HFF-Myc (cell line): ENCODE data around the gene PDE4B.
"Not testable (repeated sequence)": the region's sequence is repeated elsewhere in the genome, so short reads cannot be mapped to it uniquely, and the experiment has no call there.

Experiments
- DNase-seq: peaks from one replicate; pipeline ENCODE4 v3.0.0-alpha.2; 2011; ENCODE audit warnings: low read depth; ENCODE audit errors: extremely low read depth
- H3K4me3 ChIP-seq: replicated peaks from 2 replicates; pipeline ENCODE4 v1.5.1; 2011; ENCODE audit warnings: low read depth, mild to moderate bottlenecking, control low read depth, low read length
- TF ChIP-seq, protein P1 (sequence below): IDR thresholded peaks from 2 replicates; pipeline ENCODE4 v1.5.1; 2012; ENCODE audit warnings: mild to moderate bottlenecking, low read depth, low read length, control low read depth; ENCODE audit errors: missing control alignments

The PDE4B gene

DNA sequence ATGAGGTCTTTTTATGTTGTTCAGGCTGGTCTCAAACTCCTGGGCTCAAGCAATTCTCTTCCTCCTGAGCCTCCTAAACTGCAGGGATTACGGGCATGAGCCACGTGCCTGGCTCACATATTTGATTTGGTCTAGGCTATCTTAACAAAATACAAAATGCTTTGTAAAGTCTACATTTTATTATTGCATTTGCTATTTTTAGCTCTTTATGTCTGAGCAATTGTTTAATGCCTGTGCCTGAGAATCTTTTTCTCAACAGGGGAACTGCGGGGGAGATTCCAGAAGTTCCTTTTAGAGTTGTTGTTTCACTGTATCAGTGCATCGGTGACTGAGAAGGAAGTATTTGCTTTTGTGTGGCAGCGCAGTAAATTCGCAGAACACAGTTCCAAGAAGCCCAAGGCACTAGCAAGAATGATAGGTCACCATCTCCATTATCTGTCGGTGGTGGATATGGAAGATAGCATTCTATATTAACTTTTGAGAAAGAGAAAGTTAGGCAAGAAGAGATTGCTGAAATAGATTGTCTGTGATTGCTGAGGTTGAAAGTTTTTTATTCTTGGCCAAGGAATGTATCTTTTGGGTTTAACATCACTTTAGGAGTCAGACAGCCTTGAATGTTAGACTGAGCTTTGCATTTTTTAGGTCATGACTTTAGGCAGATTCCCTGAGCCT lies 167.3 kb downstream of the PDE4B start:
- no peak for DNase-seq
- H3K4me3 ChIP-seq = no peak overlapping the region
- TF ChIP-seq, protein P1, sequence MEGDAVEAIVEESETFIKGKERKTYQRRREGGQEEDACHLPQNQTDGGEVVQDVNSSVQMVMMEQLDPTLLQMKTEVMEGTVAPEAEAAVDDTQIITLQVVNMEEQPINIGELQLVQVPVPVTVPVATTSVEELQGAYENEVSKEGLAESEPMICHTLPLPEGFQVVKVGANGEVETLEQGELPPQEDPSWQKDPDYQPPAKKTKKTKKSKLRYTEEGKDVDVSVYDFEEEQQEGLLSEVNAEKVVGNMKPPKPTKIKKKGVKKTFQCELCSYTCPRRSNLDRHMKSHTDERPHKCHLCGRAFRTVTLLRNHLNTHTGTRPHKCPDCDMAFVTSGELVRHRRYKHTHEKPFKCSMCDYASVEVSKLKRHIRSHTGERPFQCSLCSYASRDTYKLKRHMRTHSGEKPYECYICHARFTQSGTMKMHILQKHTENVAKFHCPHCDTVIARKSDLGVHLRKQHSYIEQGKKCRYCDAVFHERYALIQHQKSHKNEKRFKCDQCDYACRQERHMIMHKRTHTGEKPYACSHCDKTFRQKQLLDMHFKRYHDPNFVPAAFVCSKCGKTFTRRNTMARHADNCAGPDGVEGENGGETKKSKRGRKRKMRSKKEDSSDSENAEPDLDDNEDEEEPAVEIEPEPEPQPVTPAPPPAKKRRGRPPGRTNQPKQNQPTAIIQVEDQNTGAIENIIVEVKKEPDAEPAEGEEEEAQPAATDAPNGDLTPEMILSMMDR = no peak

DNA sequence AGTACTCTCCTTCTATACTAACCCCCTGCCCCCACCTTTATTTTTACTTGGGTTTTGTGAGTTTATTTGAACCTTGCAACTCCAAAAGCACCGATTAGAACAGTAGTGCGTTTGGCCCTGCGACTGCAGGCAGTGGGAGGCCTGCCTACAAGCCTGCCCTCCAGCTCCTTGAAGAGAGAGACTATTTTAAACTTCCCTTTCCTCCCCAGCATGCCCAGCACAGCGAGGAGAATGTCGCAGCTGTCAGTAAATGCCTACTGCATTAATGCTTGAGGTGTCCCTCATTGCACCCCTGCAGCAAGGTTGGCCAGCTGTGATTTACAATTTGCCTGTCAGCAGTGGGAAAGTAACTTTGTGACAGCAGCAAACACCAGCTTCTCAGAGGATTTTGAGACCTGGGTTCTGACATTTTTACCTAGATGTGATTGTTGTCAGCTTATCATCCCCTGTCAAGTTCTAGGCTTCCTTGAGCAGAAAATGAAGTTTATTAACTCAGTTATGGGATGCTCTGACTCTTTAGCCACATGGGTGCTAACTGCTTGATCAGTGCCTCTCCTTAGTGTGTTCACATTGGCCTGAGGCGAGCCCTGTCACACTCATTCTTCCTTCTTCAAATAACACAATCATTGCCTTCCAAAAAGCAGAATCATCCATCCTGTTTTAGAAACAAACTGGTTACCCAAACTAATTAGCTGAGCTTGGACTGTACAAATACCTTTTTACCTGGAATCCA lies 170.6 kb downstream of the PDE4B start:
- TF ChIP-seq, protein P1 = no peak
- no peak overlapping the region for H3K4me3 ChIP-seq
- no peak for DNase-seq

DNA sequence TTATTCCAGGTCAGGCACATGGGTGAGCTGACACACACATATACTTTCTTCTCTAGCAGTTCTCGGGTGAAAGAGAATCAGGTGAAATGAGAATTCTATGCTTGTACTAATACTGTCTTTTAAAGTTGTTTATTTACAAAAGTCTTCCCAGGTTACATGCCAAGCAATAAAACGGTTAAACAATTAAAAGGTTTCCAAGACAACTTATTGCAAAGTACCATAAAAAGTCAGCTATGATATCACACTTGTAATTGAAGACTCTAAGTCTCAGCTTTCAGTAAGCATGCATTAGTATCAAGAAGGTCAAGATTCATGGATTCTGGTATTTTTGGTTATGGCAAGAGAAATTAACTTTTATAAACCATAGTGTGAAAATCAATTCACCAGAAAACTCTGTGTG lies 171.4 kb downstream of the PDE4B start:
- DNase-seq = no peak
- TF ChIP-seq, protein P1 = no peak

DNA sequence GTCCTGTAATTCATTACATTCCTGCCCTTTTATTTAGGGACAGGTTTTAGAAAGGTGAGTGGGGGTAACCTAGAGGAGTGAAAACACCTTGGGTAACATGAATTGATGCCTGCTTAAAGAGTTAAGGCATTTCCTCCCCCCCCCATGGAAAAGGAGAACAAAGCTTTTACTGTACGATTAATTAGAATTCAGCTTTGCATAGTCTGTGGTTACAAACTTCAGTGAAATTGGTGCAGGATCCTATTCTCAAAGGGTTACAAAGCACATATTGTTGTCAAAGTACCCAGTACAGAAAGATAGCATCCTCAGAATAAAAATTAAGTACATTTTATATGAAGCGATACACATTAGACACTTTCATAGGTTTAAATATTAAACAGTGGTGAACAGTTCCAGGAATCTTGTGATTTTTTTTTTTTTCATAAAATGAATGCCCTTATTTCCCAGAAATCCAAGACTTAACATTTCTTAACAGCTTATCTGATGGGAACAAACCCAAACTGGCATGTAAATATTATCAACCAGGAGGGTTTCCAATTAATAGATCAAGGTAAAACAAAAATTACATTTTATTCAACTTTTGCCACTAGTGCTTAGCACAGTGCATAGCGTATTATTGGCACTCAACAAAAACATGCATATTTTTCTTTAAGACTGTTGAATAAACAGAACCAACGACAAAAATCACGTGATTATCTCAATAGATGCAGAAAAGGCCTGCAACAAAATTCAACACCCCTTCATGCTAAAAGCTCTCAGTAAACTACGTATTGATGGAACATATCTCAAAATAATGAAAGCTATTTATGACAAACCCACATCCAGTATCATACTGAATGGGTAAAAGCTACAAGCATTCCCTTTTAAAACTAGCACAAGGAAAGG lies 172.7 kb downstream of the PDE4B start:
- H3K4me3 ChIP-seq = no peak overlapping the region
- no peak for DNase-seq
- TF ChIP-seq, protein P1 = no peak

More for the DNA sequence above, 171.4 kb downstream of the PDE4B start:
- no peak overlapping the region for H3K4me3 ChIP-seq

DNA sequence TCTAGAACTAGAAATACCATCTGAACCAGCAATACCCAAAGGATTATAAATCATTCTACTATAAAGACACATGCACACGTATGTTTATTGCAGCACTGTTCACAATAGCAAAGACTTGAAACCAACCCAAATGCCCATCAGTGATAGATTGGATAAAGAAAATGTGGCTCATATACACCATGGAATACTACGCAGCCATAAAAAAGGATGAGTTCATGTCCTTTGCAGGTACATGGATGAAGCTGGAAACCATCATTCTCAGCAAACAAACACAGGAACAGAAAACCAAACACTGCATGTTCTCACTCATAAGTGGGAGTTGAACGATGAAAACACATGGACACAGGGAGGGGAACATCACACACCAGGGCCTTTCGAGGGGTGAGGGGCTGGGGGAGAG lies 174.8 kb downstream of the PDE4B start:
- DNase-seq, H3K4me3 ChIP-seq: not testable (repeated sequence)

DNA sequence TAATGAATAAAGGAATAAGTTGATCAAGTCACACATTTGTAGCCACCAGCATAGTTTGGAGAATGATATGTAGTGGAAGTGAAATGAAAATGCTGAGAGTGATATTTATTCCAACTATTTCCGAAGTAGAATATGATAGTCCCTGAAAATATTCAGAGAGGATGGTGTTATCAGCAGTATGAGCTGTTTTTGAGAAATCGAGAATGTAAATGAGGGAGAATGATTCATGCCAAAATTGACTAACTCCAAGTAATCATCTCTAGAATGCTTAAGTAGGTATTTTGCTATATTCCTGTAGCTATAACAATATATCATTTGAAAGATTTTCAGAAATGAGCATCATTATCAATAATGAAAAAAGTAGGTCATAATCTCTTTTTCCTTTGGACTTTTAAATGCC lies 178.9 kb downstream of the PDE4B start:
- TF ChIP-seq, protein P1 = no peak
- H3K4me3 ChIP-seq = no peak overlapping the region

DNA sequence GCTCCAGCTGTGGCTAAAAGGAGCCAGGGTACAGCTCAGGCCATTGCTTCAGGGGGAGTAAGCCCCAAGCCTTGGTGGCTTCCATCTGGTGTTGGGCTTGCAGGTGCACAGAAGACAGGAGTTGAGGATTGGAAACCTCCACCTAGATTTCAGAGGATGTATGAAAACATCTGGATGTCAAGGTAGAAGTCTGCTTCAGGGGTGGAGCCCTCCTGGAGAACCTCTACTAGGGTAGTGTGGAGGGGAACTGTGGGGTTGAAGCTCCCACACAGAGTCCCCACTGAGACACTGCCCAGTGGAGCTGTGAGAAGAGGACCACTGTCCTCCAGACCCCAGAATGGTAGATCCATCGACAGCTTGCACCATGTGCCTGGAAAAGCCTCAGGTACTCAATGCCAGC lies 183.0 kb downstream of the PDE4B start:
- DNase-seq = no peak
- TF ChIP-seq, protein P1 = no peak
- no peak overlapping the region for H3K4me3 ChIP-seq

More for the DNA sequence above, 178.9 kb downstream of the PDE4B start:
- DNase-seq = no peak
